Prostate gland (tissue), 2 donors: ENCODE results near the gene CLSTN1.

ENCODE experiments used
- CTCF ChIP-seq, 4 experiments: fragments of 200-600 bp in 2 of 4; fragments of 450-650 bp in 2 of 4; sonication (generic) in 2 of 4; IDR thresholded peaks; 1 replicate in 3 of 4; 2 replicates in 1 of 4; pipeline ENCODE4 v1.5.1; 2016 to 2019; ENCODE audit warnings: antibody characterized with exemption in 4 of 4, mild to moderate bottlenecking in 2 of 4, moderate library complexity in 2 of 4
- POLR2A ChIP-seq: fragments of 450-650 bp; IDR thresholded peaks from one replicate; pipeline ENCODE4 v1.6.1; 2016; ENCODE audit warnings: antibody characterized with exemption, mild to moderate bottlenecking

GRCh38 chr1:9680091-9680490 lies 143.7 kb downstream of the CLSTN1 start:
- no peak for TF ChIP-seq CTCF (IDR thresholded peaks at IDR 0.05)
- no peak for TF ChIP-seq POLR2A
